ENCODE data around the gene HNRNPUL2.

DNA sequence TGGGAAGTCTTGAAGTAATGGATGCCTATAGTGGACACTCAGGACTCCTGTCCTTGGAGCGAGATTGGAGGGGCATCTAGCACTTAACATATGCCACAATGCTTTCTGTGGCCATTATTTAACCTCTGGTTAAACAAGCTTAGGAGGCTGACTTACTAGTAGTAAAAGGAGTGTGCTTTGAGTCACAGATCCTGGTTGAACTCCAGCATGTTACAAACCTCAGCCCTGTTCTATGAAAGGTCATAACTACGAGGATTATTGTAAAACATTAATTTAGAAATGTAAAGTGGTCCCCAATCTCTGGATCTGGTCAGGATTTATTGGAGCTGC is 54.1 kb downstream of the HNRNPUL2 start:
- TF ChIP-seq CREB1 (IDR thresholded peaks at IDR 0.05; ENCODE audit: low read depth): no peak
- no peak for TF ChIP-seq EGR1 (IDR thresholded peaks at IDR 0.05)
- no peak for TF ChIP-seq ZBTB7A (IDR thresholded peaks at IDR 0.05; ENCODE audit: low read depth)
- TF ChIP-seq FOXM1 (IDR thresholded peaks at IDR 0.05; ENCODE audit: borderline replicate concordance, low read depth): no peak
- TF ChIP-seq YY1 (IDR thresholded peaks at IDR 0.05; ENCODE audit: low read depth): no peak
- no peak for TF ChIP-seq CEBPB (IDR thresholded peaks at IDR 0.05)
- no peak for TF ChIP-seq RAD21 (IDR thresholded peaks at IDR 0.05; ENCODE audit: low read depth)
- no peak for TF ChIP-seq EP300 (IDR thresholded peaks at IDR 0.05; ENCODE audit: borderline replicate concordance)
- TF ChIP-seq, protein P1, sequence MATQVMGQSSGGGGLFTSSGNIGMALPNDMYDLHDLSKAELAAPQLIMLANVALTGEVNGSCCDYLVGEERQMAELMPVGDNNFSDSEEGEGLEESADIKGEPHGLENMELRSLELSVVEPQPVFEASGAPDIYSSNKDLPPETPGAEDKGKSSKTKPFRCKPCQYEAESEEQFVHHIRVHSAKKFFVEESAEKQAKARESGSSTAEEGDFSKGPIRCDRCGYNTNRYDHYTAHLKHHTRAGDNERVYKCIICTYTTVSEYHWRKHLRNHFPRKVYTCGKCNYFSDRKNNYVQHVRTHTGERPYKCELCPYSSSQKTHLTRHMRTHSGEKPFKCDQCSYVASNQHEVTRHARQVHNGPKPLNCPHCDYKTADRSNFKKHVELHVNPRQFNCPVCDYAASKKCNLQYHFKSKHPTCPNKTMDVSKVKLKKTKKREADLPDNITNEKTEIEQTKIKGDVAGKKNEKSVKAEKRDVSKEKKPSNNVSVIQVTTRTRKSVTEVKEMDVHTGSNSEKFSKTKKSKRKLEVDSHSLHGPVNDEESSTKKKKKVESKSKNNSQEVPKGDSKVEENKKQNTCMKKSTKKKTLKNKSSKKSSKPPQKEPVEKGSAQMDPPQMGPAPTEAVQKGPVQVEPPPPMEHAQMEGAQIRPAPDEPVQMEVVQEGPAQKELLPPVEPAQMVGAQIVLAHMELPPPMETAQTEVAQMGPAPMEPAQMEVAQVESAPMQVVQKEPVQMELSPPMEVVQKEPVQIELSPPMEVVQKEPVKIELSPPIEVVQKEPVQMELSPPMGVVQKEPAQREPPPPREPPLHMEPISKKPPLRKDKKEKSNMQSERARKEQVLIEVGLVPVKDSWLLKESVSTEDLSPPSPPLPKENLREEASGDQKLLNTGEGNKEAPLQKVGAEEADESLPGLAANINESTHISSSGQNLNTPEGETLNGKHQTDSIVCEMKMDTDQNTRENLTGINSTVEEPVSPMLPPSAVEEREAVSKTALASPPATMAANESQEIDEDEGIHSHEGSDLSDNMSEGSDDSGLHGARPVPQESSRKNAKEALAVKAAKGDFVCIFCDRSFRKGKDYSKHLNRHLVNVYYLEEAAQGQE (IDR thresholded peaks at IDR 0.05; ENCODE audit: low read depth): no peak
- no peak for TF ChIP-seq TAF1 (IDR thresholded peaks at IDR 0.05; ENCODE audit: low read depth)
- TF ChIP-seq, protein P2, sequence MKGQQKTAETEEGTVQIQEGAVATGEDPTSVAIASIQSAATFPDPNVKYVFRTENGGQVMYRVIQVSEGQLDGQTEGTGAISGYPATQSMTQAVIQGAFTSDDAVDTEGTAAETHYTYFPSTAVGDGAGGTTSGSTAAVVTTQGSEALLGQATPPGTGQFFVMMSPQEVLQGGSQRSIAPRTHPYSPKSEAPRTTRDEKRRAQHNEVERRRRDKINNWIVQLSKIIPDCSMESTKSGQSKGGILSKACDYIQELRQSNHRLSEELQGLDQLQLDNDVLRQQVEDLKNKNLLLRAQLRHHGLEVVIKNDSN (IDR thresholded peaks at IDR 0.05): no peak
- no peak for TF ChIP-seq NFIC (IDR thresholded peaks at IDR 0.05)
- TF ChIP-seq MAX (IDR thresholded peaks at IDR 0.05): no peak

Measured in Ishikawa (cell line).